Bronchial epithelial cell (primary cell): ENCODE measurements around the gene MESD. TPM values are rescaled to one million over a fixed set of nuclear protein-coding genes. Genes with fewer than 3 reads are reported as not detected.

Source experiments
- DNase-seq: peaks from one replicate; pipeline ENCODE4 v3.0.0-alpha.2; 2010; ENCODE audit warnings: low read depth
- FAIRE-seq: peaks from 2 replicates; lab custom pipeline; 2011; peaks lifted over from hg19 to GRCh38; lab: Jason Lieb, UNC
- H3K27me3 ChIP-seq: 2 replicates; pipeline ENCODE4 v1.5.1; 2011; ENCODE audit warnings: low read length; ENCODE audit not compliant: control insufficient read depth, insufficient read depth
- H3K36me3 ChIP-seq: 2 replicates; pipeline ENCODE4 v1.5.1; 2011; ENCODE audit warnings: low read length; ENCODE audit not compliant: control insufficient read depth, insufficient read depth
- H3K4me3 ChIP-seq: 2 replicates; pipeline ENCODE4 v1.5.1; 2011; ENCODE audit warnings: mild to moderate bottlenecking, low read depth, low read length, control low read depth
- CTCF ChIP-seq: IDR thresholded peaks from 2 replicates; pipeline ENCODE4 v1.5.1; 2011; ENCODE audit warnings: mild to moderate bottlenecking, moderate library complexity, low read length, control low read depth, inconsistent platforms; ENCODE audit not compliant: insufficient read depth, severe bottlenecking
- total RNA-seq: library from RNA; depleted of rRNA; stranded (reverse); fragments of >200 nt; gene quantifications from 2 replicates; pipeline ENCODE4 v1.2.1, GENCODE V29; 2014

The MESD gene
- total RNA-seq, 1 donor from 2014 or later, result 24.7 TPM

GRCh38 chr15:81012588-81012987, 23.0 kb upstream of the MESD start:
- H3K36me3 ChIP-seq, result no peaks in the 10 kb centered on the region
- DNase-seq (no peak), FAIRE-seq (no peak)
- no peak for TF ChIP-seq CTCF
- no peak overlapping the region for H3K4me3 ChIP-seq
- no peaks in the 10 kb centered on the region for H3K27me3 ChIP-seq

- no peak for FAIRE-seq
- H3K27me3 ChIP-seq, result no peaks in the 10 kb centered on the region
- TF ChIP-seq CTCF, result no peak
- H3K4me3 ChIP-seq, result no peak overlapping the region
- no peaks in the 10 kb centered on the region for H3K36me3 ChIP-seq
- DNase-seq, result peak; percentile 29
Observed at GRCh38 chr15:81011593-81011992, 22.0 kb upstream of the MESD start.

GRCh38 chr15:81010086-81010485, 20.5 kb upstream of the MESD start:
- H3K36me3 ChIP-seq, result no peaks in the 10 kb centered on the region
- no peaks in the 10 kb centered on the region for H3K27me3 ChIP-seq
- DNase-seq, result no peak
- no peak for FAIRE-seq
- no peak for TF ChIP-seq CTCF
- H3K4me3 ChIP-seq, result no peak overlapping the region

GRCh38 chr15:81008312-81008711, 18.7 kb upstream of the MESD start:
- Histone ChIP-seq H3K4me3 (no peak overlapping the region), H3K36me3 (peaks cover under 1% of the 10 kb centered on the region), H3K27me3 (no peaks in the 10 kb centered on the region)
- FAIRE-seq (no peak), DNase-seq (no peak)
- no peak for TF ChIP-seq CTCF

- FAIRE-seq (no peak), DNase-seq (no peak)
- Histone ChIP-seq H3K27me3 (no peaks in the 10 kb centered on the region), H3K4me3 (no peak overlapping the region), H3K36me3 (peaks cover 3% of the 10 kb centered on the region)
- TF ChIP-seq CTCF, result no peak
Observed at GRCh38 chr15:81007428-81008064, 17.9 kb upstream of the MESD start.

GRCh38 chr15:81006124-81006523, 16.5 kb upstream of the MESD start:
- Histone ChIP-seq H3K36me3 (peaks cover 3% of the 10 kb centered on the region), H3K4me3 (no peak overlapping the region), H3K27me3 (no peaks in the 10 kb centered on the region)
- FAIRE-seq (no peak), DNase-seq (no peak)
- no peak for TF ChIP-seq CTCF
